Activated T-cell treated with anti-CD3 and anti-CD28 coated beads for 48 hours (primary cell): ENCODE results near the gene GPX8.
A peak's percentile ranks its signal among the peaks of the same experiment; 100 is the strongest.

Experiments
- DNase-seq: peaks from one replicate; pipeline ENCODE4 v3.0.0-alpha.2; 2020; ENCODE audit warnings: low read depth

GPX8 gene

DNA sequence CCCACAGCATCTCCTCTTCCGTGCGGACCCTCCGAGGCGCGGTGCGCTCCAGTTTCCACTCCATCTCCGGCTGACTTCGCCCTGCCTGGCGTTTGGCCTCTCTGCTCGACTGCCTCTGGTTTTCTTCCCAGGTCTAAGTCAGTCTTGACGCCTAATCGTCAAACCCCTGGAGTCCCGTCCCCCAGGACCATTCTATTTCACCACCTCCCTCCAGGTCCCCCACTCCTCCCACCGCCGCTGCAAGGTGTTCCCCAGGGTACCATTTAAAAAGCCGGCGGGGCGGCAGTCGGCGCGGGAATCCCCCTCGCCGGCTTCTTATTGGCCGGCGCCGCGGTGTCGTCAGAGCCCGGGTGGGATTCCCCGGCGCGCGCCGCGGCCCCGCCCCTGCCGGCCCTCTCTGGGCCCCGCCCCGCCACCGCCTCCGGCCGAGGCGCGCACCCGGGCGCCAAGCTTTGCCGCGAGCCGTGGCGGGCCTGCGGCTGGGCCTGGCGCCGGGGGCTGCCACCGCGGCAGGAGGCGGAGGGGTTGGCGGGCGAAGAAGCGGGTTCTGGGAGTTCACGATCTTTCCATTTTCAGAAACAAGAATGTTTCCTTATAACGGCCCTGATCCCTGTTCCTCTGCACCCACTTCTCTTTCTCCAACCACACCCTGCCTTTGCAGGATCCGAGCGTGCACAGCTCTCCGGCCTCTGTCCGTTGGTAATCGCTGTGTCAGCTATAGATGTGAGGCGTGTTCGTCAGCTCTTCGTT is 13.1 kb downstream of the GPX8 start, which contains the start of gene CDC20B:
TSS of gene CDC20B (minus strand) at position 241 of the 750 bp plus-strand sequence. CDS start at position 64, 177 bp downstream.
- DNase-seq: peak; percentile 77

DNA sequence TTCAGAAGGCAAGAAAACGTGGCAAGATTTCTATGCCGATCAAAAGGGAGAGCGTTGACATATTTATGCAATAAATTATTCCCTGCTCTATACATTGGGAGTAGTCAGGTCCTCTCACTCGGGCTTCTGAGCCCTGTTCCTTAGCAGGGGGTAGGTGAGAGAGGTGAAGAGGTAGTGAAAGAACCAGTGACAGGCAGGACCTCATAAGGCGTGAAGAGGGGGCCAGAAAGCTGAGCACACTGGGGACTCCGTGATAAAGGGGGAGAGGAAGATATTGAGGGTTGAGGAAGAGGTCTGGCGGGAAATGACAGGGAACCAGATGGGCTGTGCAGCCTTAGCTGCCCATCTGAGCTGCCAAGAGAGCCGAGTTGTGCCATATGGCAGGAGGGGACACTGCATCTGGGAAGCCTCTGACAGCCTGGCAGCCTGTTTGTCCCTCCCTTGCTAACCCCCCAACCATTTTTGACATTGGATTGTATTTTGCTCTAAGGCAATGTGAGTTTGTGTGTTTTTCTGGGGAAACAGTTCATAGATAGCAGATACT is 13.8 kb downstream of the GPX8 start:
- DNase-seq: no peak

DNA sequence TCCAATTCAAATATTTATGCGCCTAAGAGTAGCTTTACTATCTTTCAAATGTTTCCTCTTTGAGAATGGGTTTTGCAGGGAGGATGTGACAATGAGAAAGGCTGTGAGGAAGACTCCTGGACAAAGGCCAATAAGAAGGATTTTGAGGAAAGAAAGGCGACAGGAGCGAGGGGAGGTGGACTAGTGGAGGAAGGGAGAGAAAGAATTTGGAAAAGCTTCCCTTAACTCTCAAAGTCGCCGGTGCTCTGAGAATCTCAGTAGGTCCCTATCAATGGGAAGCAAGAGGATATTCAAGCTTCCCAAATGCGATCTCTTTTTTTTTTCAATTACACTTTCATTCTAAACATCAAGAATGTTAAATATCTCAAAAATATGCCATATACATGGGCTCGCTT is 15.8 kb downstream of the GPX8 start:
- no peak for DNase-seq

DNA sequence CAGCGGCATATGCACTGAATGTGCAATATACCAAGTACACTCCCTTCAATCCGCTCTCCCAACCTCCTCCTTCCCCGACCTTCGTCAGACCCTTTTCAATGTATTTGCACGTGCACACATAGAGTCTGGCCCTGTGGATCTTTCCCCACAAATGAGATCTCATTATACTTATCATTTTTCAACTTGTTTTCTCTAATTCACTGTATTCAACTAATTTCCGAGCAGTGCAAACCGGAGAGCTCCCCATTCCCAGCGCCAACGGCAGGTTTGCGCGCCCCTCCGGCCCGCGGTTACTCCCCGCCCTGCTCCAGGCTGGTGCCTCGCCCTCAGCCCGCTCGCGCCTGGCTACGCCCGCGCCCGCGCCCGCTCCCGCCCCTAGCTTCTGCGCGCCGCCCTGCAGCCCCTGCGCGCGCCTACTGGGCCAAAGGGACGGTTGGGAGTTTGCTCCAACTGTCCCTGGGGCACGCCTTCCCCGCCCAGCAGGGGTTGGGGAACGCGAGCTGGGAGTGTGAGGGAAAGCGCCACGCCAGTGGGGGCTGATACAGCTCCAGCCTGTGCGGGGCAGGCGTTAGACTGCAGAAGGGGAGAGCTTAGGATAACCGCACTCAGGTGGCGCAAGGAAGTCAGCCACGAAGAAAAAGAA is 16.3 kb downstream of the GPX8 start:
- DNase-seq: peak; percentile 24

DNA sequence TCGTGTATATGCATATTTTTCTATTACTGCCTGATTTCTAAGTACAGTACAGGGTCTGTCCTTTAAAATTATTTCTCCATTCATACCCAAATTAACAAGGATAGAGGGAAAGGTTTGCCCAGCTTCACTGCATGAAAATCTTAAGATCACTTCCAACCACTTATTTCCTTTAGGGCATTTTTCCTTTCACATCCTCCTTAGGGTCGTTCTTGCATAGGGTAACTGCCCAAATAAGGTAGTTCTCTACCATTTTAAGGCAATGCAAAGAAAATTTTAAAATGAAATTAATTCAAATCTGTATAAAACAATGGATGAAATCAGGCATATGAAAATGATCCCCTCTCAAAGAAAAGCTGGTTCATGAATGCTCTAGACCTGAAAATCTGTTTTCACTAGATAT is 17.1 kb downstream of the GPX8 start:
- DNase-seq: no peak

DNA sequence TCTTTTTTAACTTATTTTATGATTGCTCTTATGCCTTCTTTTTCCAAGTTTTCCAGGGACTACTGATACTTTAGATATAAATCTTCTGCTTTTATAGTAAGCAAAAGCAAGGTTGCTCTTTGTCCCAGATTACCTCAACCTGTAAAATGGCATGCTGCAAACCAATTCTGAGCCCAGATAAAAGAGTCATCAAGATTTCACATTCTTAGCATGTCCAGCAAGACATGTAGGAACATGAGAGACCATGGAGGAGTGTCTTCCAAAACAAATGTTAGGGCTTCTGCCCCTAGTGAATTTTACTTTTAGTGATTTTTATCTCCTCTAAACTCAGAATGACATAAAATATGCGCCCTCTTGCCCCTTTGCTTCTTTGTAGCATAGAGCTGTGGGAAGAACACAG is 20.0 kb downstream of the GPX8 start:
- no peak for DNase-seq

DNA sequence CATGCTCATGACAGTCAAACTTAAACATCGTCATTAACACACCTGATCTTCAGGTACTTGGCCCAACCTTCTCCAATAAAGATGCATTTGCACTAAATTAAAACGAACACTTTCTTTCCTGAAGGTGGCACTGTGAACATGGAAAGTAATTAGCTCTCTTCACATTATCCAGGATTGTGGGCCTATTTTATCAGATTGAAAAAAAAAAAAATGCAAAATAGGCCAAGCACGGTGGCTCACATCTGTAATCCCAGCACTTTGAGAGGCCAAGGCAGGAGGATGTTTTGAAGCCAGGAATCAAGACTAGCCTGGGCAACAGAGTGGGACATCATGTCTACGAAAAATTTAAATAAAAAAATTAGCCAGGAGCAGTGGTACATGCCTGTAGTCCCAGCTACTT is 27.4 kb downstream of the GPX8 start:
- no peak for DNase-seq

DNA sequence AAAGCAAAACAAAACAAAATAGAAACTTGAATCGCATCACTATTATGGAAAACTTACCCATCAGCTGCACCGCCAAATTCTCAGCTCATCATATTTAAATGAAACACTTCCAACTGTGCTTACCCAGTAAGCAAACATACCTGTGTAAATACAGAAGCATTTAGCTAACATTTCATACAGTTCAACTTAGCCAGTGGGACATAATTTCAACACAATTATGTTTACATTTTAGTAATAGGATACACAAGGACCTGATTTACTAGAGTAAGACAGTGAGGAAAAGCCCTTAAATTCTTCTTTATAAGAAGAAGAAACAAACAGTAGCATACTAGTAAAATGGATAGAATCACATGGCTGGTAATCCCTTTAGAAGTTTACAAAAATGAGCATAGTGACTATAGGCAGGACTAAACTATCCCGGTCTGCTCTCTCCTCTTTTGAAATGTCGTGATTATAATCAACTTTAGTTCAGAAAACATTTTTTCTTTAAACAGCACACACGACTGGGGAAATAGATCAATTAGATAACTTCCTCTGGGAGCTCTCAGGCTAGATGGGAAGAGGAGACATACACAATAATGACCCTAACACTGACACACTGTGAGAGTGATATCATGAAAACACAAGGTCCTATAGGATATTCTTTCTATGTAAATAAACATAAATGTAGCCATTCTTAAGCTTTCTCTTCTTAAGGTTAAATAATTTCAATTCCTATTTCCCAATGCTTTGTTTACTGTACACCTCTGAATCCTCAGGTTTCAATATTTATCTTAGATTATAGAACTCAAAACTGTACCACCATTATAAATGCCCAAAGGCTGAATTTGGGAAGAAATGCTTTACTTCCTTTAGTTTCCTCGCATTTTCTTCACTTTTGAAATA is 28.9 kb downstream of the GPX8 start:
- DNase-seq: no peak

DNA sequence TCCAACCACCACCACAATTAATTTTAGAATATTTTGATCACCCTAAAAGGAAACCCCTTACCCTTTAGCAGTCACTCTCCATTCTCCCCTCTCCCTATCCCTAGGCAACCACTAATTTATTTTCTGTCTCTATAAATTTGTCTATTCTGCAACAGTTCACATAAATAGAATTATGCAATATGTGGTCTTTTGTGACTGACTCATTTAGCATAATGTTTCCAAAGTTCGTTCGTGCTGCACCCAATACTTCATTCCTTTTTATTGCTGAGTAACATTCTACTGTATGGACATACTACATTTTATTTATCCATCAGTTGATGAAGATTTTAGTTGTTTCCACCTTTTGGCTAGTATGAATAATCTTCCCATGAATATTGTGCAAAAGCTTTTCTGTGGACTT is 31.2 kb downstream of the GPX8 start:
- no peak for DNase-seq

DNA sequence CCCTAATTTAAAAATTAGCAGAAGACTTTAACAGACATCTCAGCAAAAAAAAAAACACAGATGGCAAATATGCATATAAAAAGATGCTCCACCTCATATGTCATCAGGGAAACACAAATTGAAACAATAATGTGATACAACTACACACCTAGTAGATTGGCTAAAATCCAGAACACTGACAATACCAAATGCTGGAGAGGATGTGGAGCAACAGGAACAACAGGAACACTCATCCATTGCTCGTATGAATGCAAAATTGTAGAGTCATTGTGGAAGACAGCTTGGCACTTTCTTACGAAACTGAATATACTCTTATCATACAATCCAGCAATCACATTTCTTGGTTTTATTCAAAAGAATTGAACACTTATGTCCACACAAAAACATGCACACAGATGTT is 45.0 kb downstream of the GPX8 start:
- DNase-seq: no peak

DNA sequence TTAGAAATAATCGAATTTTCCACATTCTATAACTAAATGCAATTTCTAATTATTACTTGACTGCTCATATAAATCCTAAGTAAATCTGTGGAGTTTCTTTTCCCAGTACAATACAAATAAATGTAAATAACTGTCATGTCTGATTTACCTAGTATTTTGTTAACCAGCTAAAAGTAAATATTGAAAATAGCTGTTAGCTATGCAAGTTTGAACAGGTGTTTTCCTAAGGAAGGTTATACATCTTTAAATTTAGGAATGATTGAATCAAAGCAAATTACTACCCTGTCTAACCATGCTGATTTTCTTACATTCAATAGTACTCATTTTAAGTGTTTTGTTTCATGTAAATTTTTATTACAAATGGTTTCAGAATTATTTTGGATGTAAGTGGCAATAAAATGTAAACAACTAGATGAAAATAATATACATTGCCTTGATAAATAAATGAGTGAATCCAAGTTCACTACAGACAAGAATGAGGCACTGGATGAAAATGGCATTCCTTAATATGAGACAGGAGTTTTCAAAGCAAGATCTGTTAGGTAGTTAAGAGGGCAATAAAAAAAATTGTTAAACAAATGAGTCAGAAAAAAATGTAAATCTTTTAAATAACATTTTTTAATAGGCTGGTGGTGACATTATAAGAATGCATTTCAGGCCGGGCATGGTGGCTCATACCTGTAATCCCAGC is 51.4 kb downstream of the GPX8 start:
- no peak for DNase-seq
